Spleen (tissue), 7 donors: ENCODE results near the gene KSR2.

Source experiments
- POLR2A ChIP-seq, 3 donors: fragments of 450-650 bp; IDR thresholded peaks; one replicate each; pipeline ENCODE4 v1.5.1; 2017; ENCODE audit warnings: antibody characterized with exemption in 3 of 3, mild to moderate bottlenecking in 1 of 3
- TF ChIP-seq, protein P1 (sequence below), 11 experiments: fragments of 200-600 bp in 7 of 11; fragments of 450-650 bp in 4 of 11; sonication (generic) in 4 of 11; IDR thresholded peaks in 8 of 11; conservative IDR thresholded peaks in 3 of 11; 1 replicate in 7 of 11; 2 replicates in 4 of 11; pipeline versions ENCODE4 v1.4.0 to v1.8.0; 2016 to 2021; ENCODE audit warnings: antibody characterized with exemption in 11 of 11, inconsistent platforms in 4 of 11, mild to moderate bottlenecking in 1 of 11
- donor health status: DM: no; HTN: no; CAD: no; lungs with moderate emphysema.
- donor health status: DM: no; HTN: no; CAD: no.
- donor health status: DM: no; HTN: no; CAD: no.

DNA sequence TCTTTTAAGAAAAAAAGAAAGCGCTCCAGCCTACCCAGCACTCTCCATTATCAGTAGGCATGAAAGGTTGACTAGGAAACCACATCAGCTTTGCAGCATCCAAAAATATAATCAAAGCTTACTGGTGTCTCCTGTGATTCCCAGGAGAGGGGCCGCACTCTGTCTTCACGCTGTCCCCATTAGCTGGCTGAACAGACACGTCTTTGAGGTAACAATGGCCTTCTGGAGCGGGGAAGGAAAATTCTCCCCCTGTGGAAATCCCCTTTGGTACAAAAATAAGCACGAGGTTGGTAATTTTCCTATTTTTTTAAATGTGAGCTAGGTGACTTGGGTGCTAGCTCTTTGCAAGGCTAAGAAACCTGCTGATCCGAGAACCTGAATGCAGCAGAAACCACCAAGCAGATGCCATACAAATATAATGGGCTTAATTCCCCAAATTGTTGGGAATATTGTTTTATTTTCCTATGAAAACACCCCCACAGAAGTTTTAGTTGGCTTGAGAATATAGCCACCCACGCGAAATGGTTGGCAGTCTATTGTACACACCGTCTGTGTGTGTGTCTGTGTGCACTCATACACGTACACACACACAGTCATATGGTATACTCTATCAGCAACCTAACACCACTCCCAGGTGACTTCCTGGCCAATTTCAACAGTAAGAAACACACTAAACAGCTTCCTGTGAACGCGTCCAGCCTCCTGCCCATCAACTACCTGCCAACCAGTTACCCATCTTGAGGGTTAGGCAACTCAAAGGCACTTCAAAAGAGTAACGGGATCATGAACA is 71.2 kb downstream of the KSR2 start:
- TF ChIP-seq, protein P1, sequence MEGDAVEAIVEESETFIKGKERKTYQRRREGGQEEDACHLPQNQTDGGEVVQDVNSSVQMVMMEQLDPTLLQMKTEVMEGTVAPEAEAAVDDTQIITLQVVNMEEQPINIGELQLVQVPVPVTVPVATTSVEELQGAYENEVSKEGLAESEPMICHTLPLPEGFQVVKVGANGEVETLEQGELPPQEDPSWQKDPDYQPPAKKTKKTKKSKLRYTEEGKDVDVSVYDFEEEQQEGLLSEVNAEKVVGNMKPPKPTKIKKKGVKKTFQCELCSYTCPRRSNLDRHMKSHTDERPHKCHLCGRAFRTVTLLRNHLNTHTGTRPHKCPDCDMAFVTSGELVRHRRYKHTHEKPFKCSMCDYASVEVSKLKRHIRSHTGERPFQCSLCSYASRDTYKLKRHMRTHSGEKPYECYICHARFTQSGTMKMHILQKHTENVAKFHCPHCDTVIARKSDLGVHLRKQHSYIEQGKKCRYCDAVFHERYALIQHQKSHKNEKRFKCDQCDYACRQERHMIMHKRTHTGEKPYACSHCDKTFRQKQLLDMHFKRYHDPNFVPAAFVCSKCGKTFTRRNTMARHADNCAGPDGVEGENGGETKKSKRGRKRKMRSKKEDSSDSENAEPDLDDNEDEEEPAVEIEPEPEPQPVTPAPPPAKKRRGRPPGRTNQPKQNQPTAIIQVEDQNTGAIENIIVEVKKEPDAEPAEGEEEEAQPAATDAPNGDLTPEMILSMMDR (IDR thresholded peaks at IDR 0.05 in 8 of 11, conservative IDR thresholded peaks at IDR 0.05 in 3 of 11), result no peak
- TF ChIP-seq POLR2A (IDR thresholded peaks at IDR 0.05), result no peak
